Ovary (tissue), 9 donors: ENCODE measurements around the gene CFAP90. TPM values are rescaled to one million over a fixed set of nuclear protein-coding genes. Genes with fewer than 3 reads are reported as not detected.

Source experiments
- DNase-seq, 5 donors: peaks; one replicate each; pipeline ENCODE4 v3.0.0-alpha.2; 2019 to 2020
- H3K27ac ChIP-seq, 2 donors: fragments of 200-600 bp; one replicate each; pipeline versions ENCODE4 v1.5.1 to v1.8.0; 2019 to 2022
- H3K27me3 ChIP-seq: fragments of 200-600 bp; one replicate; pipeline ENCODE4 v1.8.0; 2022
- H3K36me3 ChIP-seq: fragments of 200-600 bp; sonication (generic); one replicate; pipeline ENCODE4 v1.5.1; 2019
- H3K4me1 ChIP-seq: one replicate; pipeline ENCODE4 v1.8.1; 2013; ENCODE audit warnings: mild to moderate bottlenecking, moderate library complexity; ENCODE audit not compliant: insufficient read depth
- H3K4me3 ChIP-seq: fragments of 200-600 bp; sonication (generic); one replicate; pipeline ENCODE4 v1.5.1; 2017
- H3K9me3 ChIP-seq, 2 donors: fragments of 200-600 bp in 1 of 2; sonication (generic) in 1 of 2; one replicate each; pipeline versions ENCODE4 v1.5.1 to v1.8.1; 2013 to 2019; ENCODE audit warnings: mild to moderate bottlenecking in 1 of 2, moderate library complexity in 1 of 2
- CTCF ChIP-seq, 3 donors: fragments of 450-650 bp in 2 of 3; fragments of 200-600 bp in 1 of 3; IDR thresholded peaks; one replicate each; pipeline versions ENCODE4 v1.5.1 to v1.8.0; 2016 to 2022; ENCODE audit warnings: antibody characterized with exemption in 3 of 3, mild to moderate bottlenecking in 1 of 3
- EP300 ChIP-seq: sonication (generic); formaldehyde crosslinking; IDR thresholded peaks from one replicate; pipeline ENCODE4 v1.6.1; 2017; ENCODE audit warnings: antibody characterized with exemption
- POLR2A ChIP-seq: fragments of 450-650 bp; IDR thresholded peaks from one replicate; pipeline ENCODE4 v1.6.1; 2017; ENCODE audit warnings: antibody characterized with exemption, mild to moderate bottlenecking, moderate library complexity
- WGBS, 3 donors: extraction: QIAGEN DNeasy Blood & Tissue Kit in 1 of 3; methylation state at CpG; one replicate each; pipeline versions ENCODE4 v1.1.5 to v1.1.7; 2013 to 2017; 5-methylcytosine and 5-hydroxymethylcytosine counted together
- intact Hi-C, 4 donors: fragments of 100-400 bp; cut with DNase I; formaldehyde crosslinking; loops; one replicate each; pipeline versions ENCODE4 v1.11.0 to v1.15.1; 2022 to 2023
- polyA plus RNA-seq, 2 donors: library from polyadenylated mRNA; stranded (reverse); fragments of 200-250 nt in 1 of 2; fragments of 350-450 nt in 1 of 2; fragmentation: Illumina TruSeq in 1 of 2; extraction: RNeasy Lipid Tissue Mini Kit (QIAGEN cat#74804) in 1 of 2; gene quantifications; one replicate each; pipeline ENCODE4 v1.2.3, GENCODE V29; 2013 to 2014
- total RNA-seq, 7 donors: library from RNA; depleted of rRNA in 2 of 7; stranded (reverse); fragments of >200 nt in 2 of 7; fragmentation: NEBNext Ultra II Directional in 3 of 7; extraction: Animal tissue kit (Norgen Biotek cat#: 25700) in 3 of 7; gene quantifications; one replicate each; pipeline versions ENCODE4 v1.1.0 to v1.2.4, GENCODE V29; 2016 to 2023
- donor health status: DM: no; HTN: no; CAD: no; lungs with moderate emphysema.
- donor health status: DM: no; HTN: no; CAD: no.
- donor health status: Bipolar disorder and iron deficiency.
- donor health status: DM: yes; HTN: yes; CAD: no.
- donor health status: DM: no; HTN: no; CAD: no.
- donor health status: DM: yes; HTN: yes; CAD: no.

CFAP90 gene
- total and polyA plus RNA-seq, 9 donors = 0.66 to 41.2 (median 1.0) TPM

GRCh38 chr5:7881816-7882215 is 30.9 kb upstream of the CFAP90 start:
- intact Hi-C loops = no loop called here
- Histone ChIP-seq H3K9me3 (no peaks in the 10 kb centered on the region), H3K4me1 (peaks cover 2% of the 10 kb centered on the region), H3K36me3 (no peaks in the 10 kb centered on the region), H3K27ac (no peak overlapping the region), H3K4me3 (no peak overlapping the region), H3K27me3 (no peaks in the 10 kb centered on the region)
- TF ChIP-seq CTCF (IDR thresholded peaks at IDR 0.05) = no peak
- no peak for TF ChIP-seq EP300
- TF ChIP-seq POLR2A = no peak
- WGBS, 3 donors = 89 to 96% (median 93%) methylated on average over 2 of the region's 2 CpGs
- no peak for DNase-seq

GRCh38 chr5:7881091-7881490 is 30.2 kb upstream of the CFAP90 start:
- intact Hi-C loops = no loop called here
- no peaks in the 10 kb centered on the region for H3K36me3 ChIP-seq

GRCh38 chr5:7878381-7878873 is 27.5 kb upstream of the CFAP90 start:
- no peak for TF ChIP-seq POLR2A
- TF ChIP-seq CTCF (IDR thresholded peaks at IDR 0.05) = no peak
- TF ChIP-seq EP300 = no peak
- no peaks in the 10 kb centered on the region for H3K36me3 ChIP-seq
- intact Hi-C loops = no loop called here

More at GRCh38 chr5:7881091-7881490, 30.2 kb upstream of the CFAP90 start:
- TF ChIP-seq CTCF (IDR thresholded peaks at IDR 0.05) (no peak), EP300 (no peak), POLR2A (no peak)
- WGBS, 3 donors = 83 to 91% (median 85%) methylated on average over 4 of the region's 4 CpGs
- H3K4me1 ChIP-seq = peaks cover 2% of the 10 kb centered on the region
- DNase-seq = no peak
- no peak overlapping the region for H3K27ac ChIP-seq
- no peaks in the 10 kb centered on the region for H3K27me3 ChIP-seq
- no peaks in the 10 kb centered on the region for H3K9me3 ChIP-seq
- H3K4me3 ChIP-seq = no peak overlapping the region

GRCh38 chr5:7877851-7878250 is 26.9 kb upstream of the CFAP90 start:
- DNase-seq = no peak
- no peak for TF ChIP-seq POLR2A
- TF ChIP-seq CTCF (IDR thresholded peaks at IDR 0.05) = no peak
- TF ChIP-seq EP300 = no peak
- no peaks in the 10 kb centered on the region for H3K36me3 ChIP-seq
- WGBS, 3 donors = 48 to 69% (median 50%) methylated on average over 9 of the region's 9 CpGs
- H3K4me1 ChIP-seq = peaks cover 2% of the 10 kb centered on the region
- no peak overlapping the region for H3K4me3 ChIP-seq
- H3K27ac ChIP-seq = no peak overlapping the region
- intact Hi-C loops = no loop called here
- H3K27me3 ChIP-seq = no peaks in the 10 kb centered on the region
- no peaks in the 10 kb centered on the region for H3K9me3 ChIP-seq

More at GRCh38 chr5:7878381-7878873, 27.5 kb upstream of the CFAP90 start:
- H3K27ac ChIP-seq = no peak overlapping the region
- no peaks in the 10 kb centered on the region for H3K9me3 ChIP-seq
- no peak for DNase-seq
- H3K27me3 ChIP-seq = no peaks in the 10 kb centered on the region
- H3K4me1 ChIP-seq = peaks cover 2% of the 10 kb centered on the region
- H3K4me3 ChIP-seq = no peak overlapping the region
